Lung (tissue), 12 donors: ENCODE results near the gene C3orf22. TPM values are rescaled to one million over a fixed set of nuclear protein-coding genes. Genes with fewer than 3 reads are reported as not detected.

Experiments used
- ATAC-seq: fragments of 200-7000 bp; cut with Tn5 transposase; one replicate; pipeline ENCODE4 v1.9.1; 2020; ENCODE audit warnings: moderate number of reproducible peaks; ENCODE audit not compliant: insufficient read depth, low FRiP score
- DNase-seq, 3 donors: peaks; one replicate each; pipeline ENCODE4 v3.0.0-alpha.2; 2013 to 2017
- H3K27ac ChIP-seq, 2 donors: one replicate each; pipeline ENCODE4 v1.5.1; 2013; ENCODE audit warnings: mild to moderate bottlenecking in 2 of 2, moderate library complexity in 2 of 2, control low read depth in 1 of 2, inconsistent platforms in 1 of 2, low read depth in 1 of 2, low read length in 1 of 2
- H3K27me3 ChIP-seq, 3 donors: one replicate each; pipeline ENCODE4 v1.5.1; 2013; ENCODE audit warnings: low read length in 2 of 3; ENCODE audit not compliant: control insufficient read depth in 3 of 3, insufficient read depth in 3 of 3
- H3K36me3 ChIP-seq, 4 donors: one replicate each; pipeline ENCODE4 v1.5.1; 2013; ENCODE audit warnings: low read length in 4 of 4, mild to moderate bottlenecking in 1 of 4, moderate library complexity in 1 of 4; ENCODE audit not compliant: control insufficient read depth in 4 of 4, insufficient read depth in 4 of 4
- H3K4me1 ChIP-seq, 5 donors: one replicate each; pipeline ENCODE4 v1.5.1; 2013; ENCODE audit warnings: low read length in 5 of 5, mild to moderate bottlenecking in 2 of 5, moderate library complexity in 1 of 5; ENCODE audit not compliant: control insufficient read depth in 5 of 5, insufficient read depth in 5 of 5
- H3K4me3 ChIP-seq: one replicate; pipeline ENCODE4 v1.5.1; 2013; ENCODE audit warnings: mild to moderate bottlenecking, control low read depth, moderate library complexity
- H3K9ac ChIP-seq, 2 donors: one replicate each; pipeline ENCODE4 v1.5.1; 2013; ENCODE audit warnings: low read length in 2 of 2, control low read depth in 1 of 2; ENCODE audit not compliant: insufficient read depth in 1 of 2
- H3K9me3 ChIP-seq, 4 donors: one replicate each; pipeline ENCODE4 v1.5.1; 2013; ENCODE audit warnings: low read length in 3 of 4, mild to moderate bottlenecking in 1 of 4, moderate library complexity in 1 of 4; ENCODE audit not compliant: control insufficient read depth in 4 of 4, insufficient read depth in 3 of 4
- CTCF ChIP-seq: IDR thresholded peaks from 2 replicates; pipeline ENCODE4 v1.5.1; 2012; ENCODE audit warnings: mild to moderate bottlenecking; ENCODE audit errors: control extremely low read depth, extremely low read depth
- WGBS, 2 donors: extraction: QIAGEN DNeasy Blood & Tissue Kit; methylation state at CpG; one replicate each; pipeline ENCODE4 v1.1.7; 2013; 5-methylcytosine and 5-hydroxymethylcytosine counted together
- polyA plus RNA-seq, 2 donors: library from polyadenylated mRNA; stranded (reverse); fragments of 200-250 nt; gene quantifications; one replicate each; pipeline ENCODE4 v1.2.1, GENCODE V29; 2013
- total RNA-seq, 2 donors: library from RNA; depleted of rRNA in 1 of 2; stranded (reverse); fragments of >200 nt in 1 of 2; gene quantifications; one replicate each; pipeline ENCODE4 v1.2.1, GENCODE V29; 2014 to 2021
- donor health status: control.
- donor health status: control.
- donor health status: Bipolar disorder and iron deficiency.
- donor health status: healthy.
- donor health status: DM: yes; HTN: yes; CAD: no.

The C3orf22 gene
- total and polyA plus RNA-seq, 4 donors: 0.28 TPM; not detected in 3

DNA sequence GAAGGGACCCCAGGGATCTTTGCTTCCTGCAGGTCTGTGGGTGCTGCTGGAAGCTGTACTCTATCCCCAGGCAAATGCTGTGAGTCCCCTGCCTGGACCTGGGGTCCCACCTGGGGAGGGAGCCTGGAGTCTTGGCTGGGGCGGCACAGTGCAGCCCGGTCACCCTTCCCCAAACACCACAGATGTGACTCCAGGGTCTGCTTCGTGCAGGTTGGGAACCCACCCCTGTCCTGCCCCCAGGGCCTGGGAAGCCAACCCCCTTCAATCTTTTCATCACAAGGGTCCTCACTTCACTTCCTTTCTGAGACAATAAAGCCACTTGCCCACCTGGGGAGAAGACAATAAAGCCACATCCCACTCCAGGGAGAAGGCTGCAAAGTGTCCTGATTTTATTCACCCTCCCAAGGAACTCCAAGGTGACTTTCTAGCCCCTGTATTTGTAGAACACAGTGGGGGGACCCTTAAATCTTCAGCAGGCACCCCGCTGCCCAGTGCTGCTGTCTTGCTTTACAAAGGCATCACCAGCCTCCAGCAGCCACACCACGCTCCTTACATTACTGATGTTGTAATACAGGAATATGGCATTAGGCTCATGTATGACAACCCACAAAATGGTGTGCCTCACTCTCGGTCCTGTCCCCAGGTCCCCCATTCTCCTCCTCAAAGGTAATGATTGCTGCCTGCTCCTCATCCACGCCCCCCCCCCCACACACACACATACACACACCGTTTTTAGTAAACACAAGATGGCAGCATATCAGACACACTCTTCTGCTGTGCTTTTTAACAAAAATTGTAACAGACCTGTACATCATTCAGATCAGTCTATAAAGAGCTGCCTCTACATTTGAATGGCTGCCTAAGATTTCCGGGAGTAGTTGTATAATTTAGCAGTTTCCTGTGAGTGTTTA, 9.9 kb downstream of the C3orf22 start:
- no peak overlapping the region for H3K27ac ChIP-seq
- H3K36me3 ChIP-seq: no peaks in the 10 kb centered on the region
- no peak for ATAC-seq
- peaks cover 0 to 4% (median 0%) of the 10 kb centered on the region in 4 donors for H3K9me3 ChIP-seq
- TF ChIP-seq CTCF: no peak
- H3K4me1 ChIP-seq: no peaks in the 10 kb centered on the region
- peaks cover 0 to 4% (median 0%) of the 10 kb centered on the region in 3 donors for H3K27me3 ChIP-seq
- no peak overlapping the region for H3K4me3 ChIP-seq
- H3K9ac ChIP-seq: no peak overlapping the region
- peak in 1 of 3 donors; percentile 4 for DNase-seq
- 54 to 59% methylated on average over 9 of the region's 9 CpGs for WGBS, 2 donors

DNA sequence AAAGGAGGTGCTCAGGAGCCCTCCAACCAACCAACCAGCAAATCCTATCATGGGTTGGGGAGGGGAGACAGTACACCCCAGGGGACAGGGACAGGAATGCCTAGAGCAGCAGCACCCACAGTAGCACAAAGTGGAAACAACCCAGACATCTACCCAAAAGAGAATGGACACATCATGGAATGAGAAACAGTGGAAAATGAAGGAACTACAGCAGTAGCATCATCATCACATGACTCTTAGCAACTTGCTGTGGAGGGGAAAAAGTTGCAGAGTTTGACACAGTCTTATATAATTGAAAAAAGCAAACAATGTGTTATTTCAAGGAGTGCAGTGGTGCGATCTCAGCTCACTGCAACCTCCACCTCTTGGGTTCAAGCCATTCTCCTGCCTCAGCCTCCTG, 11.0 kb downstream of the C3orf22 start:
- Histone ChIP-seq H3K9ac (no peak overlapping the region), H3K4me3 (no peak overlapping the region), H3K4me1 (no peaks in the 10 kb centered on the region), H3K27ac (no peak overlapping the region), H3K9me3 (peaks cover 0 to 1% (median 0%) of the 10 kb centered on the region in 4 donors), H3K36me3 (no peaks in the 10 kb centered on the region), H3K27me3 (peaks cover 0 to 10% (median 0%) of the 10 kb centered on the region in 3 donors)
- 75 to 94% methylated on average over 1 of the region's 1 CpG for WGBS, 2 donors
- ATAC-seq: no peak
- DNase-seq: no peak
- TF ChIP-seq CTCF: no peak

DNA sequence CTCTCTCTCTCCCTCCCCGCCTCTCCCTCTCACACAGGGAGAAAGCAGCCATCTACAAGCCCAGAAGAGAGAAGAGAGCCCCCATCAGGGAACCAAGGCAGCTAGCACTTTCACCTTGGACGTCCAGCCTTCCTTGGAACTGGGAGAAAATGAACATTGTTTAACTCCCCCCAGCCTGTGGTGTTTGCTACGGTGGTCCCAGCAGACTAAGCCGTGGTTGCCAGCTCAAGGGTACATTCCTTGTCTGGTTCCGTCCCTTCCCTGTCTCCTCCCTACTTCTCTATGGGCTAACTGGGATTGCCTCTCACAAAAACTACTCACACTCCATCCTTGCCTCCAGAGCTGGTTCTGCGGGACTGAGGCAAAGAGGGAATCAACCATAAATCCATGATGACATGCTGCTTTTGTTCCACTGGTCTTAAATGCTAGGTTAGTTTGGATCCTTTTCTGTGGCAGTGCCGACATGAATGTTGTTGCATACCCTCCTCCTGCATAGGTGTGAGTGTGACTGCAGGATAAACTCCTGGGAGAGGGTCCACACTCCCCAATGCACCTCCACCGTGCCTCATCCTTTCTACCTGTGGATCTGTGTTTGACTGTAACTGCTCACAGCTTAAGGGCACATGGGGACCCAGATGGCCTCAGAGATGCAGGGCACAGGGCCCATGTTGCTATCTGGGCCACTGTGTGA, 12.0 kb downstream of the C3orf22 start:
- Histone ChIP-seq H3K27me3 (peaks cover 1 to 13% (median 4%) of the 10 kb centered on the region in 3 donors), H3K27ac (no peak overlapping the region), H3K36me3 (no peaks in the 10 kb centered on the region), H3K9me3 (peaks cover 0 to 1% (median 0%) of the 10 kb centered on the region in 4 donors), H3K4me3 (no peak overlapping the region), H3K9ac (no peak overlapping the region), H3K4me1 (peaks cover 0 to 2% (median 0%) of the 10 kb centered on the region in 5 donors)
- 82 to 90% methylated on average over 8 of the region's 8 CpGs for WGBS, 2 donors
- DNase-seq: peak in 1 of 3 donors; percentile 8
- TF ChIP-seq CTCF: no peak
- ATAC-seq: no peak
